GM12878 (cell line): ENCODE measurements around the gene BZW1. TPM values are rescaled to one million over a fixed set of nuclear protein-coding genes. Genes with fewer than 3 reads are reported as not detected.

Experiments used
- ATAC-seq: fragments of 200-7000 bp; cut with Tn5 transposase; 3 replicates; pipeline ENCODE4 v1.9.1; 2020; ENCODE audit warnings: mild to moderate bottlenecking, moderate library complexity
- Bru-seq: library from RNA; stranded (reverse); fragments of 400-500 nt; gene quantifications from one replicate; lab custom pipeline; 2021; lab: Mats Ljungman, UMichigan
- BruChase-seq, 2 experiments: library from RNA; stranded (reverse); fragments of 400-500 nt; gene quantifications; one replicate each; lab custom pipeline; 2021; lab: Mats Ljungman, UMichigan
- BruUV-seq: library from RNA; stranded (reverse); fragments of 400-500 nt; replicated peaks from 2 replicates; lab custom pipeline; 2021; lab: Mats Ljungman, UMichigan
- CTCF ChIA-PET: fragments of 300-600 bp; sonication (Branson Sonifier 250); formaldehyde crosslinking; extraction: SDS; loops from one replicate; lab custom pipeline; 2021; ENCODE audit warnings: inconsistent platforms; lab: Yijun Ruan, JAX
- POLR2A ChIA-PET: fragments of 350-600 bp; formaldehyde crosslinking; extraction: SDS; loops from one replicate; lab custom pipeline; 2021; ENCODE audit warnings: inconsistent platforms; lab: Charles Lee
- RAD21 ChIA-PET: fragments of 300-600 bp; sonication (Branson Sonifier 250); formaldehyde crosslinking; loops from one replicate; lab custom pipeline; 2023; ENCODE audit warnings: antibody characterized with exemption; ENCODE audit not compliant: unreplicated experiment; lab: Charles Lee
- SMC1A ChIA-PET: fragments of 300-600 bp; sonication (Branson Sonifier 250); formaldehyde crosslinking; loops from one replicate; lab custom pipeline; 2023; ENCODE audit not compliant: unreplicated experiment, uncharacterized antibody; lab: Charles Lee
- DNase-seq: peaks from one replicate; pipeline ENCODE4 v3.0.0-alpha.2; 2011; ENCODE audit warnings: low read depth, low spot score
- FAIRE-seq: peaks from 3 replicates; lab custom pipeline; 2011; peaks lifted over from hg19 to GRCh38; lab: Jason Lieb, UNC
- H2AFZ ChIP-seq: 2 replicates; pipeline ENCODE4 v1.6.0; 2011; ENCODE audit warnings: low read depth, low read length, control low read depth; ENCODE audit not compliant: control insufficient read depth
- H3K27ac ChIP-seq: 2 replicates; pipeline ENCODE4 v1.5.1; 2011; ENCODE audit warnings: control low read depth; ENCODE audit not compliant: control insufficient read depth, insufficient read depth
- H3K27me3 ChIP-seq, 2 experiments: replicated peaks in 1 of 2; 2 replicates each; pipeline versions ENCODE4 v1.6.0 to v1.6.1; 2011; ENCODE audit warnings: low read length in 1 of 2; ENCODE audit not compliant: control insufficient read depth in 2 of 2, insufficient read depth in 2 of 2
- H3K36me3 ChIP-seq, 2 experiments: 2 replicates each; pipeline ENCODE4 v1.5.1; 2011; ENCODE audit warnings: low read length in 1 of 2; ENCODE audit not compliant: control insufficient read depth in 2 of 2, insufficient read depth in 2 of 2
- H3K4me1 ChIP-seq: 2 replicates; pipeline ENCODE4 v1.6.1; 2011; ENCODE audit warnings: mild to moderate bottlenecking, low read length, moderate library complexity, mixed read lengths; ENCODE audit not compliant: control insufficient read depth, insufficient read depth
- H3K4me2 ChIP-seq: 2 replicates; pipeline ENCODE4 v1.6.0; 2011; ENCODE audit warnings: control low read depth; ENCODE audit not compliant: control insufficient read depth, insufficient read depth
- H3K4me3 ChIP-seq: fragments of 200-600 bp; sonication (generic); 2 replicates; pipeline ENCODE4 v1.5.1; 2016
- H3K79me2 ChIP-seq: 2 replicates; pipeline ENCODE4 v1.6.0; 2011; ENCODE audit warnings: low read length; ENCODE audit not compliant: control insufficient read depth, insufficient read depth
- H3K9ac ChIP-seq: 2 replicates; pipeline ENCODE4 v1.8.0; 2011; ENCODE audit warnings: low read length, control low read depth, mixed read lengths; ENCODE audit not compliant: control insufficient read depth, insufficient read depth
- H3K9me3 ChIP-seq: replicated peaks from 3 replicates; pipeline ENCODE4 v1.5.1; 2011; ENCODE audit warnings: mild to moderate bottlenecking, low read length; ENCODE audit not compliant: control insufficient read depth, insufficient read depth
- H4K20me1 ChIP-seq: 2 replicates; pipeline ENCODE4 v1.6.0; 2011; ENCODE audit not compliant: control insufficient read depth, insufficient read depth
- ATF7 ChIP-seq: fragments of 450-650 bp; IDR thresholded peaks from 2 replicates; pipeline ENCODE4 v1.6.1; 2016; ENCODE audit warnings: low read depth, mild to moderate bottlenecking
- MEF2A ChIP-seq: IDR thresholded peaks from 2 replicates; pipeline ENCODE4 v1.6.1; 2011; ENCODE audit warnings: low read depth, mild to moderate bottlenecking, low read length, moderate library complexity; ENCODE audit not compliant: insufficient read depth
- NR2F1 ChIP-seq: fragments of 450-650 bp; conservative IDR thresholded peaks from 2 replicates; pipeline ENCODE4 v1.6.1; 2017; ENCODE audit warnings: mild to moderate bottlenecking
- PAX8 ChIP-seq: fragments of 450-650 bp; IDR thresholded peaks from 2 replicates; pipeline ENCODE4 v1.6.1; 2017; ENCODE audit warnings: mild to moderate bottlenecking, moderate library complexity
- ZNF24 ChIP-seq: fragments of 450-650 bp; IDR thresholded peaks from 2 replicates; pipeline ENCODE4 v1.6.1; 2017; ENCODE audit warnings: antibody characterized with exemption, mild to moderate bottlenecking
- ZNF622 ChIP-seq: fragments of 450-650 bp; IDR thresholded peaks from 2 replicates; pipeline ENCODE4 v1.6.1; 2017; ENCODE audit warnings: mild to moderate bottlenecking, inconsistent platforms
- WGBS: methylation state at CpG from one replicate; pipeline ENCODE4 v1.1.6; 2016; ENCODE audit warnings: low lambda C conversion rate; ENCODE audit not compliant: insufficient replicate concordance, insufficient coverage; ENCODE audit errors: missing lambda C conversion rate; 5-methylcytosine and 5-hydroxymethylcytosine counted together
- in situ Hi-C: fragments of 300-500 bp; cut with MboI; formaldehyde crosslinking; loops from 9 replicates; pipeline ENCODE4 v1.14.3; 2018; ENCODE audit warnings: mixed read lengths
- intact Hi-C: fragments of 100-400 bp; cut with micrococcal nuclease; formaldehyde crosslinking; loops from one replicate; pipeline ENCODE4 v1.14.2; 2022; ENCODE audit not compliant: unreplicated experiment
- long read RNA-seq, 2 experiments: library from polyadenylated mRNA; unstranded; transcript quantifications; one replicate each; pipeline ENCODE4 v2.0.0, GENCODE V29; 2019 to 2020
- polyA minus RNA-seq, 3 experiments: library from RNA; depleted of rRNA, polyadenylated mRNA; stranded (reverse); fragments of >200 nt; gene quantifications; 2 replicates each; pipeline ENCODE4 v1.2.3, GENCODE V29; 2011
- polyA plus RNA-seq, 11 experiments: library from polyadenylated mRNA; depleted of rRNA in 4 of 11; unstranded in 6 of 11; stranded (reverse) in 5 of 11; fragments of >200 nt; fragmentation: Nextera tagmentation in 4 of 11; fragmentation: Illumina TruSeq in 1 of 11; extraction: Ambion mirVana in 4 of 11; extraction: Trizol in 1 of 11; gene quantifications; 1 replicate in 1 of 11; 2 replicates in 10 of 11; pipeline versions ENCODE4 v1.2.1 to v1.2.3, GENCODE V29; 2011 to 2016; ENCODE audit warnings: inconsistent platforms in 2 of 11, missing spikeins in 2 of 11, low read depth in 1 of 11
- total RNA-seq, 4 experiments: library from RNA; depleted of rRNA in 3 of 4; stranded (reverse); fragments of >200 nt in 3 of 4; fragmentation: Illumina TruSeq in 1 of 4; extraction: Trizol in 1 of 4; gene quantifications; 2 replicates each; pipeline versions ENCODE4 v1.2.1 to v1.2.3, GENCODE V29; 2013 to 2021
- TF ChIP-seq, protein P1 (sequence below): fragments of 150-350 bp; IDR thresholded peaks from 2 replicates; pipeline ENCODE4 v1.6.1; 2016; ENCODE audit warnings: low read depth, low read length
- TF ChIP-seq, protein P2 (sequence below): fragments of 450-650 bp; IDR thresholded peaks from 2 replicates; pipeline ENCODE4 v1.6.1; 2016; ENCODE audit warnings: mild to moderate bottlenecking, moderate library complexity, borderline replicate concordance

Gene BZW1
- total RNA-seq (2013; cell fraction: nucleolus; rRNA removed): 135 and 139 TPM in 2 replicates
- total RNA-seq (2014; rRNA removed) (262 and 298 TPM in 2 replicates), total RNA-seq (2014; rRNA removed; fragmentation: Illumina TruSeq; extraction: Trizol) (280 and 291 TPM in 2 replicates), total RNA-seq (2021) (259 and 273 TPM in 2 replicates), polyA plus RNA-seq (2011; rRNA removed) (265 and 313 TPM in 2 replicates), polyA plus RNA-seq (2014; fragmentation: Illumina TruSeq; extraction: Trizol) (218 and 253 TPM in 2 replicates), polyA plus RNA-seq (2014; fragmentation: Nextera tagmentation; extraction: Ambion mirVana) (100 to 1,000 TPM; 200 to 317 TPM), polyA plus RNA-seq (2014; rRNA removed) (186 and 216 TPM in 2 replicates), polyA plus RNA-seq (2016; fragmentation: Nextera tagmentation; extraction: Ambion mirVana) (100 to 1,000 TPM; 330 to 349 TPM), polyA minus RNA-seq (2011; rRNA and poly(A)+ RNA removed) (211 and 286 TPM in 2 replicates), Bru-seq, nascent RNA (percentile 98 among the genes with signal in this experiment), BruChase-seq, experiment 1, labeled RNA remaining after a 6-hour chase (percentile 99 among the genes with signal in this experiment), BruChase-seq, experiment 2, labeled RNA remaining after a 2-hour chase (percentile 99 among the genes with signal in this experiment)
- 65.3 TPM for polyA plus RNA-seq (2011; ENCODE audit: low read depth)
- 147 and 180 TPM in 2 replicates for polyA plus RNA-seq (2011; cell fraction: cytosol; rRNA removed)
- 105 and 112 TPM in 2 replicates for polyA plus RNA-seq (2011; cell fraction: nucleus; rRNA removed)
- 116 and 118 TPM in 2 replicates for polyA plus RNA-seq (2012)
- polyA minus RNA-seq (2011; cell fraction: cytosol; rRNA and poly(A)+ RNA removed): 168 and 206 TPM in 2 replicates
- polyA minus RNA-seq (2011; cell fraction: nucleus; rRNA and poly(A)+ RNA removed): 66.7 and 89.8 TPM in 2 replicates
- long read RNA-seq, experiment 1, full-length matches to known transcripts: 226 of 300 reads
- long read RNA-seq, experiment 1, partial matches to known transcripts: 14 of 300 reads
- long read RNA-seq, experiment 1, other reads (novel, unspliced or antisense): 60 of 300 reads
- long read RNA-seq, experiment 2, full-length matches to known transcripts: 1,606 of 2,063 reads
- long read RNA-seq, experiment 2, partial matches to known transcripts: 343 of 2,063 reads
- long read RNA-seq, experiment 2, other reads (novel, unspliced or antisense): 114 of 2,063 reads

DNA sequence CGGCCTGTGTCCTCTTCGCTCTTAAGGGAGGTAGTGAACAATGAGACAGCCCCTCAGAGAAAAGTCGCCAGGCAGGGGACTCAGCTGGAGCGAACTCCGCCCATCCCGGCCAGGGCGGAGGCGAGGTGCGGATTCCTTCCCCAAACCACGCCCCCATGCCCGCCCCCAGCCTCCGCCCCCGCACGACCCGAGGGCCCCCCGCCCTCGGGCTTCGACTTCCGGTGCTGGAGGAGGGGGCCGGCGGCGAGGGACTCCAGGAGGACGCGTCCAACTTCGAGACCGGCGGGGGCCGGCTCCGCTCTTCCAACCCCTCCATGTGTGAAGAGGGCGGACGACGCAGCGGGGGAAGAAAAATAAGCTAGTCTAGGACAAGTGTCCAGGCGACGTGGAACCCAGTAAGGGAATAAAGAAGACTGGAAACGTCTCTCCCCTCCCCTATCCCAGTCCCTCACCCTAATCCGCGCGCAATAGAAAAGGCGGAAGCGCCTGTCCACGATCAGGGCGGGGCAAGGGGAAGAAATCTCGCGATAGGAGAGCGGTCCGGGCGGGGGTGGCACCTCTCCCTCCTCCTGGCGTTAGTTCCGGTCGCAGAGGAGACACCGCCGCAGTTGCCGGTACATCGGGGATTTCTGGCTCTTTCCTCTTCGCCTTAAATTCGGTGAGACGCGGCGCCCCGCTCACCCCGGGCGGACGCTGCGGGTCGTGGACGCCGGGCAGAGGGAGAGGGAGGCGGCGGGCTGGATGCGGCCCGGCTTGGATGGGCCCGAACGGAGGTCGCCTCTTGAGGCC lies at the start of gene BZW1:
BZW1 (plus strand) TSS at position 578 of the 789 bp plus-strand sequence. CDS start 1,308 bp downstream, outside the sequence.
- H3K4me2 ChIP-seq: peak within 1 kb of the TSS; percentile 94
- H3K27me3 ChIP-seq: no peaks in the 10 kb centered on the region
- H3K27ac ChIP-seq: peak within 1 kb of the TSS; percentile 100
- H3K36me3 ChIP-seq: peaks cover 2 to 23% of the 10 kb centered on the region in 2 experiments
- H3K9me3 ChIP-seq: no peaks in the 10 kb centered on the region
- ChIA-PET POLR2A (interaction anchor here (0.8 to 1.3 kb wide), 3 partner anchors 35 to 98 kb away, joined by 3 to 7 read pairs (median 5); partner anchors contain the start of gene CLK1), SMC1A (interaction anchor here (1.3 kb wide), 1 partner anchor 286 kb away, joined by 3 read pairs; no protein-coding TSS in a partner anchor), CTCF (interaction anchor here (0.7 to 1.4 kb wide), 2 partner anchors 99 to 437 kb away, joined by 3 to 7 read pairs; no protein-coding TSS in a partner anchor), RAD21 (interaction anchor here (1.2 kb wide), 1 partner anchor 366 kb away, joined by 3 read pairs; no protein-coding TSS in a partner anchor)
- FAIRE-seq: peak; percentile 69
- H3K4me1 ChIP-seq: peaks cover 19% of the 10 kb centered on the region
- H4K20me1 ChIP-seq: no peaks in the 10 kb centered on the region
- intact Hi-C loops (loop anchor here (1.0 to 10.0 kb wide), 4 partner anchors 98 to 857 kb away; partner anchors contain the start of genes HYCC2, MAIP1, NDUFB3 and TYW5), in situ Hi-C loops (loop anchor here (5.0 kb wide), 1 partner anchor 99 kb away; no protein-coding TSS in a partner anchor)
- no TSS peak for BruUV-seq
- ATAC-seq: peak; percentile 86
- peak within 1 kb of the TSS; percentile 99 for H2AFZ ChIP-seq
- peak within 1 kb of the TSS; percentile 88 for H3K4me3 ChIP-seq
- WGBS: 2% methylated on average over 68 of the region's 75 CpGs
- peak within 1 kb of the TSS; percentile 98 for H3K9ac ChIP-seq
- peaks cover 52% of the 10 kb centered on the region for H3K79me2 ChIP-seq
- peak; percentile 88 for DNase-seq
- TF ChIP-seq ZNF622: no peak
- 0 out of 2 replicates have a peak, but pooled peaks have one; percentile 6 for TF ChIP-seq MEF2A
- TF ChIP-seq, protein P1, sequence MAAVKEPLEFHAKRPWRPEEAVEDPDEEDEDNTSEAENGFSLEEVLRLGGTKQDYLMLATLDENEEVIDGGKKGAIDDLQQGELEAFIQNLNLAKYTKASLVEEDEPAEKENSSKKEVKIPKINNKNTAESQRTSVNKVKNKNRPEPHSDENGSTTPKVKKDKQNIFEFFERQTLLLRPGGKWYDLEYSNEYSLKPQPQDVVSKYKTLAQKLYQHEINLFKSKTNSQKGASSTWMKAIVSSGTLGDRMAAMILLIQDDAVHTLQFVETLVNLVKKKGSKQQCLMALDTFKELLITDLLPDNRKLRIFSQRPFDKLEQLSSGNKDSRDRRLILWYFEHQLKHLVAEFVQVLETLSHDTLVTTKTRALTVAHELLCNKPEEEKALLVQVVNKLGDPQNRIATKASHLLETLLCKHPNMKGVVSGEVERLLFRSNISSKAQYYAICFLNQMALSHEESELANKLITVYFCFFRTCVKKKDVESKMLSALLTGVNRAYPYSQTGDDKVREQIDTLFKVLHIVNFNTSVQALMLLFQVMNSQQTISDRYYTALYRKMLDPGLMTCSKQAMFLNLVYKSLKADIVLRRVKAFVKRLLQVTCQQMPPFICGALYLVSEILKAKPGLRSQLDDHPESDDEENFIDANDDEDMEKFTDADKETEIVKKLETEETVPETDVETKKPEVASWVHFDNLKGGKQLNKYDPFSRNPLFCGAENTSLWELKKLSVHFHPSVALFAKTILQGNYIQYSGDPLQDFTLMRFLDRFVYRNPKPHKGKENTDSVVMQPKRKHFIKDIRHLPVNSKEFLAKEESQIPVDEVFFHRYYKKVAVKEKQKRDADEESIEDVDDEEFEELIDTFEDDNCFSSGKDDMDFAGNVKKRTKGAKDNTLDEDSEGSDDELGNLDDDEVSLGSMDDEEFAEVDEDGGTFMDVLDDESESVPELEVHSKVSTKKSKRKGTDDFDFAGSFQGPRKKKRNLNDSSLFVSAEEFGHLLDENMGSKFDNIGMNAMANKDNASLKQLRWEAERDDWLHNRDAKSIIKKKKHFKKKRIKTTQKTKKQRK: no peak
- peak; percentile 100 for TF ChIP-seq ATF7
- TF ChIP-seq, protein P2, sequence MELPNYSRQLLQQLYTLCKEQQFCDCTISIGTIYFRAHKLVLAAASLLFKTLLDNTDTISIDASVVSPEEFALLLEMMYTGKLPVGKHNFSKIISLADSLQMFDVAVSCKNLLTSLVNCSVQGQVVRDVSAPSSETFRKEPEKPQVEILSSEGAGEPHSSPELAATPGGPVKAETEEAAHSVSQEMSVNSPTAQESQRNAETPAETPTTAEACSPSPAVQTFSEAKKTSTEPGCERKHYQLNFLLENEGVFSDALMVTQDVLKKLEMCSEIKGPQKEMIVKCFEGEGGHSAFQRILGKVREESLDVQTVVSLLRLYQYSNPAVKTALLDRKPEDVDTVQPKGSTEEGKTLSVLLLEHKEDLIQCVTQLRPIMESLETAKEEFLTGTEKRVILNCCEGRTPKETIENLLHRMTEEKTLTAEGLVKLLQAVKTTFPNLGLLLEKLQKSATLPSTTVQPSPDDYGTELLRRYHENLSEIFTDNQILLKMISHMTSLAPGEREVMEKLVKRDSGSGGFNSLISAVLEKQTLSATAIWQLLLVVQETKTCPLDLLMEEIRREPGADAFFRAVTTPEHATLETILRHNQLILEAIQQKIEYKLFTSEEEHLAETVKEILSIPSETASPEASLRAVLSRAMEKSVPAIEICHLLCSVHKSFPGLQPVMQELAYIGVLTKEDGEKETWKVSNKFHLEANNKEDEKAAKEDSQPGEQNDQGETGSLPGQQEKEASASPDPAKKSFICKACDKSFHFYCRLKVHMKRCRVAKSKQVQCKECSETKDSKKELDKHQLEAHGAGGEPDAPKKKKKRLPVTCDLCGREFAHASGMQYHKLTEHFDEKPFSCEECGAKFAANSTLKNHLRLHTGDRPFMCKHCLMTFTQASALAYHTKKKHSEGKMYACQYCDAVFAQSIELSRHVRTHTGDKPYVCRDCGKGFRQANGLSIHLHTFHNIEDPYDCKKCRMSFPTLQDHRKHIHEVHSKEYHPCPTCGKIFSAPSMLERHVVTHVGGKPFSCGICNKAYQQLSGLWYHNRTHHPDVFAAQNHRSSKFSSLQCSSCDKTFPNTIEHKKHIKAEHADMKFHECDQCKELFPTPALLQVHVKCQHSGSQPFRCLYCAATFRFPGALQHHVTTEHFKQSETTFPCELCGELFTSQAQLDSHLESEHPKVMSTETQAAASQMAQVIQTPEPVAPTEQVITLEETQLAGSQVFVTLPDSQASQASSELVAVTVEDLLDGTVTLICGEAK: peak; percentile 84
- no peak for TF ChIP-seq PAX8
- TF ChIP-seq NR2F1: no peak
- no peak for TF ChIP-seq ZNF24
